ENCODE measurements around the gene CD99.
"Not testable (repeated sequence)": the region's sequence is repeated elsewhere in the genome, so short reads cannot be mapped to it uniquely, and the experiment has no call there.

Gene CD99

DNA sequence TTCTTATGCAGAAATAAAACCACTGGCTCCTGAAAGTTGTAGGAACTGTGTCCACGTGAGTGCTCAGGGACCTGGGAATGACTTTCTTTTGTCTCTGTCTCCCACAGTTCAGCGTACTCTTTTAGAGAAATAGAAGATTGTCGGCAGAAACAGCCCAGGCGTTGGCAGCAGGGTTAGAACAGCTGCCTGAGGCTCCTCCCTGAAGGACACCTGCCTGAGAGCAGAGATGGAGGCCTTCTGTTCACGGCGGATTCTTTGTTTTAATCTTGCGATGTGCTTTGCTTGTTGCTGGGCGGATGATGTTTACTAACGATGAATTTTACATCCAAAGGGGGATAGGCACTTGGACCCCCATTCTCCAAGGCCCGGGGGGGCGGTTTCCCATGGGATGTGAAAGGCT, 49.6 kb downstream of the CD99 start:
- Histone ChIP-seq H3K36me3 (replicated peaks; ENCODE audit: insufficient read depth, low read length) (no peaks in the 10 kb centered on the region), H4K20me1 (ENCODE audit: insufficient read depth, low read length) (no peaks in the 10 kb centered on the region), H3K4me2 (ENCODE audit: low read depth, low read length) (no peak overlapping the region), H3K79me2 (ENCODE audit: low read length) (no peaks in the 10 kb centered on the region), H3K27ac (ENCODE audit: low read length) (no peak overlapping the region), H3K4me1 (ENCODE audit: low read length) (no peaks in the 10 kb centered on the region), H3F3A (ENCODE audit: insufficient read depth, low read length) (no peaks in the 10 kb centered on the region), H3K9me3 (replicated peaks; ENCODE audit: insufficient read depth, low read length) (no peaks in the 10 kb centered on the region), H2AFZ (ENCODE audit: low read length) (no peak overlapping the region), H3K9ac (ENCODE audit: low read length) (no peak overlapping the region), H3K9me2 (replicated peaks; ENCODE audit: insufficient read depth, low read length) (no peaks in the 10 kb centered on the region), H3K27me3 (replicated peaks; ENCODE audit: insufficient read depth, low read length) (no peaks in the 10 kb centered on the region), H3K4me3 (ENCODE audit: low read length) (no peak overlapping the region)
- TF ChIP-seq EZH2phosphoT487 (IDR thresholded peaks at IDR 0.05; ENCODE audit: low read length) (no peak), EZH2 (optimal IDR thresholded peaks at IDR 0.05; ENCODE audit: low read depth, low read length) (no peak)
- TF ChIP-seq, protein P1, sequence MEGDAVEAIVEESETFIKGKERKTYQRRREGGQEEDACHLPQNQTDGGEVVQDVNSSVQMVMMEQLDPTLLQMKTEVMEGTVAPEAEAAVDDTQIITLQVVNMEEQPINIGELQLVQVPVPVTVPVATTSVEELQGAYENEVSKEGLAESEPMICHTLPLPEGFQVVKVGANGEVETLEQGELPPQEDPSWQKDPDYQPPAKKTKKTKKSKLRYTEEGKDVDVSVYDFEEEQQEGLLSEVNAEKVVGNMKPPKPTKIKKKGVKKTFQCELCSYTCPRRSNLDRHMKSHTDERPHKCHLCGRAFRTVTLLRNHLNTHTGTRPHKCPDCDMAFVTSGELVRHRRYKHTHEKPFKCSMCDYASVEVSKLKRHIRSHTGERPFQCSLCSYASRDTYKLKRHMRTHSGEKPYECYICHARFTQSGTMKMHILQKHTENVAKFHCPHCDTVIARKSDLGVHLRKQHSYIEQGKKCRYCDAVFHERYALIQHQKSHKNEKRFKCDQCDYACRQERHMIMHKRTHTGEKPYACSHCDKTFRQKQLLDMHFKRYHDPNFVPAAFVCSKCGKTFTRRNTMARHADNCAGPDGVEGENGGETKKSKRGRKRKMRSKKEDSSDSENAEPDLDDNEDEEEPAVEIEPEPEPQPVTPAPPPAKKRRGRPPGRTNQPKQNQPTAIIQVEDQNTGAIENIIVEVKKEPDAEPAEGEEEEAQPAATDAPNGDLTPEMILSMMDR (IDR thresholded peaks at IDR 0.05; ENCODE audit: low read length) = no peak
- no peak for DNase-seq

DNA sequence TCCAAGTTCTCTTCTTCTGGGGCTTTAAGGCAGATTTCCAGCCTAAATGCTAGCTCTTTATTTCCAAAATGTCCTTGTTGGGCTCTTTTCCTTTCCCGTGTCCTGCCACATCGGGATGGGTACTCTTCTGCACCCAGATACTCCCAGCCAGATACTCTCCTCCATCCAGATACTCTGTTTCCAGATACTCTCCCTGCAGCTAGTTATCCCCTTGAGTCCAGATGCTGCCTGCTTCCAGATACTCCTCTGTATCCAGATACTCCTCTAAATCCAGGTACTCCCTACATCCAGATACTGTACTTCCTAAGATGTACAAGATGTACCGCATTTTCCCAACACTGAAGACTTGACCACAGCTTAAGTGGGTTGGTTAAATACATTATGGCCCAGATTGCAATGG, 50.3 kb downstream of the CD99 start:
- no peak overlapping the region for H3K4me3 ChIP-seq (ENCODE audit: low read length)
- TF ChIP-seq EZH2 (optimal IDR thresholded peaks at IDR 0.05; ENCODE audit: low read depth, low read length) = no peak
- TF ChIP-seq EZH2phosphoT487 (IDR thresholded peaks at IDR 0.05; ENCODE audit: low read length) = no peak
- TF ChIP-seq, protein P1 (IDR thresholded peaks at IDR 0.05; ENCODE audit: low read length) = no peak
- no peaks in the 10 kb centered on the region for H3K9me2 ChIP-seq (replicated peaks; ENCODE audit: insufficient read depth, low read length)
- H3K27ac ChIP-seq (ENCODE audit: low read length) = no peak overlapping the region
- no peaks in the 10 kb centered on the region for H3K4me1 ChIP-seq (ENCODE audit: low read length)
- no peak overlapping the region for H3K9ac ChIP-seq (ENCODE audit: low read length)
- no peak overlapping the region for H3K4me2 ChIP-seq (ENCODE audit: low read depth, low read length)
- no peaks in the 10 kb centered on the region for H4K20me1 ChIP-seq (ENCODE audit: insufficient read depth, low read length)
- DNase-seq = no peak
- H2AFZ ChIP-seq (ENCODE audit: low read length) = no peak overlapping the region
- H3K36me3 ChIP-seq (replicated peaks; ENCODE audit: insufficient read depth, low read length) = no peaks in the 10 kb centered on the region
- no peaks in the 10 kb centered on the region for H3K27me3 ChIP-seq (replicated peaks; ENCODE audit: insufficient read depth, low read length)
- no peaks in the 10 kb centered on the region for H3K9me3 ChIP-seq (replicated peaks; ENCODE audit: insufficient read depth, low read length)
- H3F3A ChIP-seq (ENCODE audit: insufficient read depth, low read length) = no peaks in the 10 kb centered on the region
- no peaks in the 10 kb centered on the region for H3K79me2 ChIP-seq (ENCODE audit: low read length)

DNA sequence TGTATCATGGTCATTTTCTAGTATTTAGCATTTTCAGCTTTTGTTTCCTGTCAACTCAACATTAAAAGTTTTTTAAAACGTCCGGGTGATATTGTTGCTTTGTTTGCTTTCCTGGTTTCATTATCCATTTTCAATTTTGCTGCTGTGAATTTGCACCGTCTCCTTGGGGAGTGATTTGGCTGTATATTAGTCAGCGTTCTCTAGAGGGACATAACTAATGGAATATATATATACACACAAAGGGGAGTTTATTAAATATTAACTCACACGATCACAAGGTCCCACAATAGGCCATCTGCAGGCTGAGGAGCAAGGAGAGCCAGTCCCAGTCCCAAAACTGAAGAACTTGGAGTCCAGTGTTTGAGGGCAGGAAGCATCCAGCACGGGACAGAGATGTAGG, 55.2 kb downstream of the CD99 start:
- not testable (repeated sequence) for H3K9me2 ChIP-seq (replicated peaks; ENCODE audit: insufficient read depth, low read length); H3K9ac ChIP-seq (ENCODE audit: low read length); H3K79me2 ChIP-seq (ENCODE audit: low read length); H3F3A ChIP-seq (ENCODE audit: insufficient read depth, low read length); H3K4me1 ChIP-seq (ENCODE audit: low read length); H3K27me3 ChIP-seq (replicated peaks; ENCODE audit: insufficient read depth, low read length); H2AFZ ChIP-seq (ENCODE audit: low read length); H4K20me1 ChIP-seq (ENCODE audit: insufficient read depth, low read length); H3K9me3 ChIP-seq (replicated peaks; ENCODE audit: insufficient read depth, low read length); H3K36me3 ChIP-seq (replicated peaks; ENCODE audit: insufficient read depth, low read length); H3K27ac ChIP-seq (ENCODE audit: low read length); H3K4me2 ChIP-seq (ENCODE audit: low read depth, low read length); DNase-seq; H3K4me3 ChIP-seq (ENCODE audit: low read length)

DNA sequence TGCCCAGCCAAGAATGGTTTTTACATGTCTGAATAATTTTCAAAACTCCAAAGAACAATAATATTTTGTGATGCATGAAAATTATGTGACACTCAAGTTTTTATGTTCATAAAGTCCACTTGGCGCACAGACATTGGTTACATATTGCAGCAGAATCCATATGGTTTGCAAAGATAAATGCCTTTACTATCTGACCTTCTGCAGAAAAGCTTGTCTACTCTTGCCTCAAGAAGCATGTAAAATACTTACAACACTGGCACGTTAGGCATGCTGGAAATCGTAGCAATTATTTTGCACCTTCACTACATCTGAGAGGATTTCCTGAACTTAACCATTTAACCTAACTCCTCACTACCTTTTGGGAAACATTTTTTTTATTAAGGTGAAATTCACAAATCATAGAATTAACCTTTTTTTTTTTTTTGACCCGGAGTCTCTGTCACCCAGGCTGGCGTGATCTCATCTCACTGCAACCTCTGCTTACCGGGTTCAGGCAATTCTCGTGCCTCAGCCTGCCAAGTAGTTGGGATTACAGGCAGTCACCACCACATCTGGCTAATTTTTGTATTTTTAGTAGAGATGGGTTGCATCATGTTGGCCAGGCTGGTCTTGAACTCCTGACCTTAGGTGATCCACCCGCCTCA, 57.2 kb downstream of the CD99 start:
- Histone ChIP-seq H3K79me2 (ENCODE audit: low read length) (no peaks in the 10 kb centered on the region), H3K9ac (ENCODE audit: low read length) (no peak overlapping the region), H3K4me3 (ENCODE audit: low read length) (no peak overlapping the region), H3K4me2 (ENCODE audit: low read depth, low read length) (no peak overlapping the region), H3F3A (ENCODE audit: insufficient read depth, low read length) (no peaks in the 10 kb centered on the region), H3K9me3 (replicated peaks; ENCODE audit: insufficient read depth, low read length) (no peaks in the 10 kb centered on the region), H3K4me1 (ENCODE audit: low read length) (no peaks in the 10 kb centered on the region), H2AFZ (ENCODE audit: low read length) (no peak overlapping the region), H3K9me2 (replicated peaks; ENCODE audit: insufficient read depth, low read length) (no peaks in the 10 kb centered on the region), H3K27me3 (replicated peaks; ENCODE audit: insufficient read depth, low read length) (no peaks in the 10 kb centered on the region), H3K27ac (ENCODE audit: low read length) (no peak overlapping the region), H4K20me1 (ENCODE audit: insufficient read depth, low read length) (no peaks in the 10 kb centered on the region), H3K36me3 (replicated peaks; ENCODE audit: insufficient read depth, low read length) (no peaks in the 10 kb centered on the region)
- no peak for DNase-seq
- TF ChIP-seq EZH2 (optimal IDR thresholded peaks at IDR 0.05; ENCODE audit: low read depth, low read length) = no peak
- TF ChIP-seq EZH2phosphoT487 (IDR thresholded peaks at IDR 0.05; ENCODE audit: low read length) = no peak
- TF ChIP-seq, protein P1 (IDR thresholded peaks at IDR 0.05; ENCODE audit: low read length) = no peak

Data from MM.1S (cell line).